Adrenal gland (tissue), 5 donors: Measurements from ENCODE around the gene COL8A1.

ENCODE experiments used
- POLR2A ChIP-seq, 2 donors: fragments of 450-650 bp; IDR thresholded peaks; one replicate each; pipeline ENCODE4 v1.6.1; 2017; ENCODE audit warnings: antibody characterized with exemption in 2 of 2, mild to moderate bottlenecking in 2 of 2, moderate library complexity in 1 of 2
- TF ChIP-seq, protein P1 (sequence below), 6 experiments: fragments of 450-650 bp in 4 of 6; fragments of 200-600 bp in 2 of 6; sonication (generic) in 1 of 6; IDR thresholded peaks; 1 replicate in 5 of 6; 2 replicates in 1 of 6; pipeline versions ENCODE4 v1.5.1 to v1.8.0; 2016 to 2021; ENCODE audit warnings: antibody characterized with exemption in 6 of 6, mild to moderate bottlenecking in 2 of 6, moderate library complexity in 1 of 6
- donor health status: DM: no; HTN: no; CAD: no.

GRCh38 chr3:99772171-99772570 lies 133.8 kb downstream of the COL8A1 start:
- TF ChIP-seq, protein P1, sequence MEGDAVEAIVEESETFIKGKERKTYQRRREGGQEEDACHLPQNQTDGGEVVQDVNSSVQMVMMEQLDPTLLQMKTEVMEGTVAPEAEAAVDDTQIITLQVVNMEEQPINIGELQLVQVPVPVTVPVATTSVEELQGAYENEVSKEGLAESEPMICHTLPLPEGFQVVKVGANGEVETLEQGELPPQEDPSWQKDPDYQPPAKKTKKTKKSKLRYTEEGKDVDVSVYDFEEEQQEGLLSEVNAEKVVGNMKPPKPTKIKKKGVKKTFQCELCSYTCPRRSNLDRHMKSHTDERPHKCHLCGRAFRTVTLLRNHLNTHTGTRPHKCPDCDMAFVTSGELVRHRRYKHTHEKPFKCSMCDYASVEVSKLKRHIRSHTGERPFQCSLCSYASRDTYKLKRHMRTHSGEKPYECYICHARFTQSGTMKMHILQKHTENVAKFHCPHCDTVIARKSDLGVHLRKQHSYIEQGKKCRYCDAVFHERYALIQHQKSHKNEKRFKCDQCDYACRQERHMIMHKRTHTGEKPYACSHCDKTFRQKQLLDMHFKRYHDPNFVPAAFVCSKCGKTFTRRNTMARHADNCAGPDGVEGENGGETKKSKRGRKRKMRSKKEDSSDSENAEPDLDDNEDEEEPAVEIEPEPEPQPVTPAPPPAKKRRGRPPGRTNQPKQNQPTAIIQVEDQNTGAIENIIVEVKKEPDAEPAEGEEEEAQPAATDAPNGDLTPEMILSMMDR (IDR thresholded peaks at IDR 0.05): no peak
- TF ChIP-seq POLR2A (IDR thresholded peaks at IDR 0.05): no peak
